ENCODE data around the gene PHPT1. TPM values are rescaled to one million over a fixed set of nuclear protein-coding genes. Genes with fewer than 3 reads are reported as not detected.

Gene PHPT1
- total and polyA plus RNA-seq, 12 donors = 73.9 to 330 (median 178) TPM

GRCh38 chr9:136899196-136899595 lies 50.0 kb downstream of the PHPT1 start:
- peak in 1 of 7 donors; percentile 60 for DNase-seq
- no peak overlapping the region for H3K27ac ChIP-seq
- no peaks in the 10 kb centered on the region for H3K27me3 ChIP-seq
- H3K36me3 ChIP-seq (replicated peaks in 1 of 2) = peaks cover 0 to 24% of the 10 kb centered on the region in 2 donors
- H3K4me3 ChIP-seq = no peak overlapping the region
- H3K9me3 ChIP-seq (replicated peaks in 1 of 3) = no peaks in the 10 kb centered on the region
- intact Hi-C loops (cut with DNase I) = no loop called here
- TF ChIP-seq POLR2A (IDR thresholded peaks at IDR 0.05) (no peak), CTCF (IDR thresholded peaks at IDR 0.05) (no peak)
- 58 to 72% (median 63%) methylated on average over 9 of the region's 9 CpGs for WGBS, 4 donors
- H3K4me1 ChIP-seq (replicated peaks in 1 of 2) = peaks cover 14 to 18% of the 10 kb centered on the region in 2 donors

GRCh38 chr9:136900556-136900955 lies 51.3 kb downstream of the PHPT1 start:
- Histone ChIP-seq H3K36me3 (replicated peaks in 1 of 2) (peaks cover 0 to 24% of the 10 kb centered on the region in 2 donors), H3K27ac (no peak overlapping the region), H3K9me3 (replicated peaks in 1 of 3) (no peaks in the 10 kb centered on the region), H3K4me3 (no peak overlapping the region), H3K27me3 (no peaks in the 10 kb centered on the region), H3K4me1 (replicated peaks in 1 of 2) (peaks cover 14 to 18% of the 10 kb centered on the region in 2 donors)
- intact Hi-C loops (cut with DNase I) = no loop called here
- 85 to 93% (median 93%) methylated on average over 6 to 10 of the region's 10 CpGs for WGBS, 4 donors
- DNase-seq = no peak
- TF ChIP-seq POLR2A (IDR thresholded peaks at IDR 0.05) (no peak), CTCF (IDR thresholded peaks at IDR 0.05) (no peak)

Small RNA genes within 50 kb of the gene (microRNA-seq; reads per million reads assigned to microRNA genes)
- gene MIR4292 (0 reads per million in 3 donors), gene MIR4479 (0 to 1.1 (median 0.76) reads per million in 3 donors)

Small RNA genes within 50 kb of the gene (small RNA-seq; reads per million reads assigned to genes)
- 0 reads per million in 2 donors for gene AL355987.2
- gene MIR4292 = 0 reads per million in 2 donors
- 0 reads per million in 2 donors for gene MIR4479

Other genes with a start within 250 kb of the PHPT1 start
- gene EGFL7, start 186.5 kb upstream of the PHPT1 start, total RNA-seq = 100 to 1,000 TPM in 2 of 9 donors, 10 to 100 TPM in 7; 32.4 to 158 (median 77.1) TPM
- gene EGFL7, start 186.5 kb upstream of the PHPT1 start, polyA plus RNA-seq = 100 to 1,000 TPM in 2 of 3 donors, 1 to 10 TPM in 1; 1.9 to 452 (median 190) TPM
- 10 to 100 TPM; 12.9 to 84.5 (median 45.3) TPM for gene AGPAT2, start 162.0 kb upstream of the PHPT1 start, total RNA-seq
- 100 to 1,000 TPM in 2 of 3 donors, 1 to 10 TPM in 1; 6.4 to 274 (median 139) TPM for gene AGPAT2, start 162.0 kb upstream of the PHPT1 start, polyA plus RNA-seq
- 10 to 100 TPM in 4 of 9 donors, 1 to 10 TPM in 5; 2.9 to 17.8 (median 5.9) TPM for gene DIPK1B, start 136.8 kb upstream of the PHPT1 start, total RNA-seq
- gene DIPK1B, start 136.8 kb upstream of the PHPT1 start, polyA plus RNA-seq = 10 to 100 TPM in 2 of 3 donors, 1 to 10 TPM in 1; 1.4 to 19.2 (median 16.3) TPM
- 1 to 10 TPM in 1 of 9 donors, under 1 TPM in 2, not detected in 6; 0.17 to 1.4 (median 0.23) TPM for gene LCN10, start 106.5 kb upstream of the PHPT1 start, total RNA-seq
- 1 to 10 TPM in 2 of 3 donors, under 1 TPM in 1; 0.11 to 9.5 (median 2.4) TPM for gene LCN10, start 106.5 kb upstream of the PHPT1 start, polyA plus RNA-seq
- 10 to 100 TPM in 1 of 9 donors, 1 to 10 TPM in 1, under 1 TPM in 2, not detected in 5; 0.43 to 25.4 (median 1.1) TPM for gene LCN6, start 100.9 kb upstream of the PHPT1 start, total RNA-seq
- gene LCN6, start 100.9 kb upstream of the PHPT1 start, polyA plus RNA-seq = 10 to 100 TPM in 1 of 3 donors, 1 to 10 TPM in 1, not detected in 1; 2.8 to 20.8 TPM
- gene LCN8, start 91.2 kb upstream of the PHPT1 start, total RNA-seq = not detected
- gene LCN8, start 91.2 kb upstream of the PHPT1 start, polyA plus RNA-seq = not detected
- gene LCN15, start 84.9 kb upstream of the PHPT1 start, total RNA-seq = not detected
- gene LCN15, start 84.9 kb upstream of the PHPT1 start, polyA plus RNA-seq = not detected
- gene TMEM141, start 58.1 kb upstream of the PHPT1 start, total RNA-seq = 10 to 100 TPM; 31.3 to 78.7 (median 58.1) TPM
- 10 to 100 TPM; 46.7 to 94.8 (median 76.3) TPM for gene TMEM141, start 58.1 kb upstream of the PHPT1 start, polyA plus RNA-seq
- 1 to 10 TPM in 6 of 9 donors, under 1 TPM in 2, not detected in 1; 0.46 to 3.3 (median 1.7) TPM for gene CCDC183, start 53.1 kb upstream of the PHPT1 start, total RNA-seq
- 10 to 100 TPM in 1 of 3 donors, 1 to 10 TPM in 1, under 1 TPM in 1; 0.60 to 17.5 (median 2.4) TPM for gene CCDC183, start 53.1 kb upstream of the PHPT1 start, polyA plus RNA-seq
- gene RABL6, start 41.5 kb upstream of the PHPT1 start, total RNA-seq = 10 to 100 TPM; 20.9 to 82.0 (median 56.6) TPM
- 100 to 1,000 TPM in 1 of 3 donors, 10 to 100 TPM in 2; 24.0 to 150 (median 71.1) TPM for gene RABL6, start 41.5 kb upstream of the PHPT1 start, polyA plus RNA-seq
- 1 to 10 TPM in 8 of 9 donors, under 1 TPM in 1; 0.42 to 7.1 (median 3.4) TPM for gene AJM1, start 6.9 kb upstream of the PHPT1 start, total RNA-seq
- 10 to 100 TPM in 1 of 3 donors, 1 to 10 TPM in 1, under 1 TPM in 1; 0.33 to 13.7 (median 3.2) TPM for gene AJM1, start 6.9 kb upstream of the PHPT1 start, polyA plus RNA-seq
- gene MAMDC4, start 2.9 kb downstream of the PHPT1 start, total RNA-seq = 10 to 100 TPM in 1 of 9 donors, 1 to 10 TPM in 8; 1.3 to 13.8 (median 4.6) TPM
- 10 to 100 TPM in 2 of 3 donors, under 1 TPM in 1; 0.57 to 30.6 (median 11.6) TPM for gene MAMDC4, start 2.9 kb downstream of the PHPT1 start, polyA plus RNA-seq
- gene EDF1, start 16.9 kb downstream of the PHPT1 start, total RNA-seq = 100 to 1,000 TPM; 228 to 557 (median 426) TPM
- gene EDF1, start 16.9 kb downstream of the PHPT1 start, polyA plus RNA-seq = 1,000 to 10,000 TPM in 2 of 3 donors, 100 to 1,000 TPM in 1; 649 to 1,113 (median 1,099) TPM
- gene TRAF2, start 37.1 kb downstream of the PHPT1 start, total RNA-seq = 10 to 100 TPM in 5 of 9 donors, 1 to 10 TPM in 4; 3.8 to 16.9 (median 10.3) TPM
- 10 to 100 TPM in 2 of 3 donors, 1 to 10 TPM in 1; 3.4 to 24.7 (median 13.2) TPM for gene TRAF2, start 37.1 kb downstream of the PHPT1 start, polyA plus RNA-seq
- gene FBXW5, start 95.3 kb downstream of the PHPT1 start, total RNA-seq = 100 to 1,000 TPM in 7 of 9 donors, 10 to 100 TPM in 2; 91.6 to 257 (median 202) TPM
- gene FBXW5, start 95.3 kb downstream of the PHPT1 start, polyA plus RNA-seq = 100 to 1,000 TPM in 2 of 3 donors, 10 to 100 TPM in 1; 19.2 to 153 (median 125) TPM
- gene C8G, start 95.8 kb downstream of the PHPT1 start, total RNA-seq = 1 to 10 TPM in 2 of 9 donors, under 1 TPM in 1, not detected in 6; 0.68 to 5.5 (median 1.2) TPM
- 1 to 10 TPM; 1.1 to 4.3 (median 3.3) TPM for gene C8G, start 95.8 kb downstream of the PHPT1 start, polyA plus RNA-seq
- 10 to 100 TPM in 1 of 9 donors, 1 to 10 TPM in 7, not detected in 1; 1.7 to 16.6 (median 4.0) TPM for gene LCN12, start 102.9 kb downstream of the PHPT1 start, total RNA-seq
- gene LCN12, start 102.9 kb downstream of the PHPT1 start, polyA plus RNA-seq = 10 to 100 TPM in 2 of 3 donors, under 1 TPM in 1; 0.75 to 31.8 (median 25.7) TPM
- 100 to 1,000 TPM in 6 of 9 donors, 10 to 100 TPM in 2, 1 to 10 TPM in 1; 1.1 to 607 (median 197) TPM for gene PTGDS, start 128.1 kb downstream of the PHPT1 start, total RNA-seq
- 100 to 1,000 TPM in 2 of 3 donors, 10 to 100 TPM in 1; 23.8 to 812 (median 672) TPM for gene PTGDS, start 128.1 kb downstream of the PHPT1 start, polyA plus RNA-seq
- gene LCNL1, start 133.6 kb downstream of the PHPT1 start, total RNA-seq = 1 to 10 TPM in 3 of 9 donors, under 1 TPM in 4, not detected in 2; 0.06 to 2.8 (median 0.41) TPM
- gene LCNL1, start 133.6 kb downstream of the PHPT1 start, polyA plus RNA-seq = 10 to 100 TPM in 1 of 3 donors, 1 to 10 TPM in 1, under 1 TPM in 1; 0.26 to 10.5 (median 8.2) TPM
- gene PAXX, start 143.0 kb downstream of the PHPT1 start, total RNA-seq = 10 to 100 TPM; 20.3 to 44.5 (median 35.5) TPM
- gene PAXX, start 143.0 kb downstream of the PHPT1 start, polyA plus RNA-seq = 100 to 1,000 TPM in 2 of 3 donors, 1 to 10 TPM in 1; 4.9 to 363 (median 209) TPM
- gene CLIC3, start 147.2 kb downstream of the PHPT1 start, total RNA-seq = 1 to 10 TPM in 2 of 9 donors, under 1 TPM in 5, not detected in 2; 0.22 to 1.3 (median 0.79) TPM
- gene CLIC3, start 147.2 kb downstream of the PHPT1 start, polyA plus RNA-seq = 1 to 10 TPM in 2 of 3 donors, not detected in 1; 3.8 to 6.4 TPM
- gene ABCA2, start 178.8 kb downstream of the PHPT1 start, total RNA-seq = 10 to 100 TPM in 8 of 9 donors, 1 to 10 TPM in 1; 2.9 to 54.4 (median 29.3) TPM
- gene ABCA2, start 178.8 kb downstream of the PHPT1 start, polyA plus RNA-seq = 100 to 1,000 TPM in 1 of 3 donors, 10 to 100 TPM in 2; 13.6 to 150 (median 69.8) TPM
- gene FUT7, start 182.7 kb downstream of the PHPT1 start, total RNA-seq = under 1 TPM in 5 of 9 donors, not detected in 4; 0.11 to 0.69 (median 0.21) TPM
- gene FUT7, start 182.7 kb downstream of the PHPT1 start, polyA plus RNA-seq = under 1 TPM in 2 of 3 donors, not detected in 1; 0.16 to 0.17 TPM
- 10 to 100 TPM in 8 of 9 donors, 1 to 10 TPM in 1; 9.4 to 77.1 (median 41.2) TPM for gene NPDC1, start 196.8 kb downstream of the PHPT1 start, total RNA-seq
- gene NPDC1, start 196.8 kb downstream of the PHPT1 start, polyA plus RNA-seq = 100 to 1,000 TPM in 2 of 3 donors, 1 to 10 TPM in 1; 5.1 to 311 (median 194) TPM
- under 1 TPM in 4 of 9 donors, not detected in 5; 0.28 to 0.53 (median 0.36) TPM for gene ENTPD2, start 204.7 kb downstream of the PHPT1 start, total RNA-seq
- 1 to 10 TPM in 2 of 3 donors, not detected in 1; 1.6 to 1.7 TPM for gene ENTPD2, start 204.7 kb downstream of the PHPT1 start, polyA plus RNA-seq
- gene SAPCD2, start 221.1 kb downstream of the PHPT1 start, total RNA-seq = 1 to 10 TPM in 2 of 9 donors, under 1 TPM in 7; 0.24 to 1.7 (median 0.79) TPM
- gene SAPCD2, start 221.1 kb downstream of the PHPT1 start, polyA plus RNA-seq = under 1 TPM; 0.07 to 0.56 (median 0.17) TPM
- gene UAP1L1, start 228.1 kb downstream of the PHPT1 start, total RNA-seq = 10 to 100 TPM in 8 of 9 donors, under 1 TPM in 1; 0.28 to 68.7 (median 14.4) TPM
- gene UAP1L1, start 228.1 kb downstream of the PHPT1 start, polyA plus RNA-seq = 10 to 100 TPM in 2 of 3 donors, 1 to 10 TPM in 1; 3.6 to 61.1 (median 15.9) TPM
- 100 to 1,000 TPM in 1 of 9 donors, 10 to 100 TPM in 8; 44.5 to 102 (median 63.0) TPM for gene MAN1B1, start 237.6 kb downstream of the PHPT1 start, total RNA-seq
- 100 to 1,000 TPM in 1 of 3 donors, 10 to 100 TPM in 2; 44.4 to 138 (median 87.6) TPM for gene MAN1B1, start 237.6 kb downstream of the PHPT1 start, polyA plus RNA-seq